ENCODE results near the gene PSMD11. TPM values are rescaled to one million over a fixed set of nuclear protein-coding genes. Genes with fewer than 3 reads are reported as not detected.

Gene PSMD11
- total RNA-seq, 2 donors from 2014 or later, result 164 to 168 TPM

GRCh38 chr17:32493976-32494513, 49.7 kb downstream of the PSMD11 start:
- no peaks in the 10 kb centered on the region for H3K27me3 ChIP-seq (ENCODE audit: control insufficient read depth, insufficient read depth, low read length, poor library complexity, severe bottlenecking)
- no peak overlapping the region for H3K27ac ChIP-seq (ENCODE audit: low read depth, low read length)
- no peak for DNase-seq
- H3K9me3 ChIP-seq (ENCODE audit: control insufficient read depth, low read length), result no peaks in the 10 kb centered on the region
- H3K27me3 Mint-ChIP-seq (ENCODE audit: insufficient read depth), result no peaks in the 10 kb centered on the region
- H3K4me1 Mint-ChIP-seq, result peaks cover 30% of the 10 kb centered on the region
- no peak for TF ChIP-seq CTCF (conservative IDR thresholded peaks at IDR 0.05)
- H3K36me3 ChIP-seq (ENCODE audit: control insufficient read depth, insufficient read depth, low read length), result peaks cover 11% of the 10 kb centered on the region
- no peaks in the 10 kb centered on the region for H3K9me3 Mint-ChIP-seq
- no peak overlapping the region for H3K4me3 ChIP-seq (ENCODE audit: low read length)
- no peak overlapping the region for H3K4me3 Mint-ChIP-seq
- WGBS, 2 experiments (ENCODE audit: insufficient coverage in 1 of 2, insufficient read length in 1 of 2), result 89 to 94% methylated on average over 3 to 11 of the region's 11 CpGs
- no peak overlapping the region for H3K9ac ChIP-seq (ENCODE audit: extremely low read depth, low read length, poor library complexity, severe bottlenecking)
- H3K27ac Mint-ChIP-seq, result no peak overlapping the region
- H3K4me1 ChIP-seq (ENCODE audit: control insufficient read depth, insufficient read depth, low read length), result peaks cover 3% of the 10 kb centered on the region
- H3K36me3 Mint-ChIP-seq (ENCODE audit: low read depth), result peaks cover 9% of the 10 kb centered on the region

- Histone ChIP-seq H3K36me3 (ENCODE audit: control insufficient read depth, insufficient read depth, low read length) (peaks cover 9% of the 10 kb centered on the region), H3K27me3 (ENCODE audit: control insufficient read depth, insufficient read depth, low read length, poor library complexity, severe bottlenecking) (no peaks in the 10 kb centered on the region), H3K27ac (ENCODE audit: low read depth, low read length) (no peak overlapping the region), H3K4me3 (ENCODE audit: low read length) (no peak overlapping the region), H3K9me3 (ENCODE audit: control insufficient read depth, low read length) (no peaks in the 10 kb centered on the region), H3K4me1 (ENCODE audit: control insufficient read depth, insufficient read depth, low read length) (no peaks in the 10 kb centered on the region), H3K9ac (ENCODE audit: extremely low read depth, low read length, poor library complexity, severe bottlenecking) (no peak overlapping the region)
- Mint-ChIP-seq H3K27me3 (ENCODE audit: insufficient read depth) (no peaks in the 10 kb centered on the region), H3K9me3 (no peaks in the 10 kb centered on the region), H3K4me3 (no peak overlapping the region), H3K36me3 (ENCODE audit: low read depth) (peaks cover 4% of the 10 kb centered on the region), H3K4me1 (peaks cover 22% of the 10 kb centered on the region), H3K27ac (no peak overlapping the region)
- 93 to 95% methylated on average over 29 to 34 of the region's 34 CpGs for WGBS, 2 experiments (ENCODE audit: insufficient coverage in 1 of 2, insufficient read length in 1 of 2)
- DNase-seq, result no peak
- TF ChIP-seq CTCF (conservative IDR thresholded peaks at IDR 0.05), result no peak
Observed at GRCh38 chr17:32494621-32495358, 50.5 kb downstream of the PSMD11 start.

GRCh38 chr17:32495359-32496231, 51.3 kb downstream of the PSMD11 start:
- Mint-ChIP-seq H3K9me3 (no peaks in the 10 kb centered on the region), H3K4me1 (peaks cover 19% of the 10 kb centered on the region), H3K4me3 (no peak overlapping the region), H3K36me3 (ENCODE audit: low read depth) (no peaks in the 10 kb centered on the region), H3K27me3 (ENCODE audit: insufficient read depth) (no peaks in the 10 kb centered on the region), H3K27ac (no peak overlapping the region)
- no peak overlapping the region for H3K4me3 ChIP-seq (ENCODE audit: low read length)
- H3K4me1 ChIP-seq (ENCODE audit: control insufficient read depth, insufficient read depth, low read length), result no peaks in the 10 kb centered on the region
- H3K27ac ChIP-seq (ENCODE audit: low read depth, low read length), result no peak overlapping the region
- H3K27me3 ChIP-seq (ENCODE audit: control insufficient read depth, insufficient read depth, low read length, poor library complexity, severe bottlenecking), result no peaks in the 10 kb centered on the region
- H3K9me3 ChIP-seq (ENCODE audit: control insufficient read depth, low read length), result no peaks in the 10 kb centered on the region
- TF ChIP-seq CTCF (conservative IDR thresholded peaks at IDR 0.05), result no peak
- H3K36me3 ChIP-seq (ENCODE audit: control insufficient read depth, insufficient read depth, low read length), result peaks cover 3% of the 10 kb centered on the region
- DNase-seq, result no peak
- no peak overlapping the region for H3K9ac ChIP-seq (ENCODE audit: extremely low read depth, low read length, poor library complexity, severe bottlenecking)
- 88% methylated on average over 35 to 45 of the region's 45 CpGs for WGBS, 2 experiments (ENCODE audit: insufficient coverage in 1 of 2, insufficient read length in 1 of 2)

Measured in endodermal cell (in vitro differentiated cells).